ENCODE measurements around the gene LTBP3. TPM values are rescaled to one million over a fixed set of nuclear protein-coding genes. Genes with fewer than 3 reads are reported as not detected.

The LTBP3 gene
- total and polyA plus RNA-seq, 9 of the 15 experiments (the other 6 are each of a cell fraction or from before 2014, with no cell fraction given): 0.06 to 20.5 (median 4.8) TPM

DNA sequence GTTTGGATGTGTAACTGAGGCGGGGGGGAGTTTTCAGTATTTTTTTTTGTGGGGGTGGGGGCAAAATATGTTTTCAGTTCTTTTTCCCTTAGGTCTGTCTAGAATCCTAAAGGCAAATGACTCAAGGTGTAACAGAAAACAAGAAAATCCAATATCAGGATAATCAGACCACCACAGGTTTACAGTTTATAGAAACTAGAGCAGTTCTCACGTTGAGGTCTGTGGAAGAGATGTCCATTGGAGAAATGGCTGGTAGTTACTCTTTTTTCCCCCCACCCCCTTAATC lies 57.0 kb downstream of the LTBP3 start (continued):
- TF ChIP-seq, protein P1, sequence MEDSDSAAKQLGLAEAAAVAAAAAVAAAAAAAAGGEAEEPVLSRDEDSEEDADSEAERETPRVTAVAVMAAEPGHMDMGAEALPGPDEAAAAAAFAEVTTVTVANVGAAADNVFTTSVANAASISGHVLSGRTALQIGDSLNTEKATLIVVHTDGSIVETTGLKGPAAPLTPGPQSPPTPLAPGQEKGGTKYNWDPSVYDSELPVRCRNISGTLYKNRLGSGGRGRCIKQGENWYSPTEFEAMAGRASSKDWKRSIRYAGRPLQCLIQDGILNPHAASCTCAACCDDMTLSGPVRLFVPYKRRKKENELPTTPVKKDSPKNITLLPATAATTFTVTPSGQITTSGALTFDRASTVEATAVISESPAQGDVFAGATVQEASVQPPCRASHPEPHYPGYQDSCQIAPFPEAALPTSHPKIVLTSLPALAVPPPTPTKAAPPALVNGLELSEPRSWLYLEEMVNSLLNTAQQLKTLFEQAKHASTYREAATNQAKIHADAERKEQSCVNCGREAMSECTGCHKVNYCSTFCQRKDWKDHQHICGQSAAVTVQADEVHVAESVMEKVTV (CRISPR knock-in tag; IDR thresholded peaks at IDR 0.05): 0 out of 2 replicates have a peak, but pooled peaks have one; percentile 7
- 0 out of 2 replicates have a peak, but pooled peaks have one; percentile 23 for TF ChIP-seq TCFL5 (CRISPR knock-in tag; conservative IDR thresholded peaks at IDR 0.05)
- TF ChIP-seq SRF (CRISPR knock-in tag; IDR thresholded peaks at IDR 0.05): 0 out of 4 replicates have a peak, but pooled peaks of 1 of the 2 experiments have one; percentile 2
- 0 out of 2 replicates have a peak, but pooled peaks have one; percentile 49 for TF ChIP-seq ZNF778 (CRISPR knock-in tag; IDR thresholded peaks at IDR 0.05)

DNA sequence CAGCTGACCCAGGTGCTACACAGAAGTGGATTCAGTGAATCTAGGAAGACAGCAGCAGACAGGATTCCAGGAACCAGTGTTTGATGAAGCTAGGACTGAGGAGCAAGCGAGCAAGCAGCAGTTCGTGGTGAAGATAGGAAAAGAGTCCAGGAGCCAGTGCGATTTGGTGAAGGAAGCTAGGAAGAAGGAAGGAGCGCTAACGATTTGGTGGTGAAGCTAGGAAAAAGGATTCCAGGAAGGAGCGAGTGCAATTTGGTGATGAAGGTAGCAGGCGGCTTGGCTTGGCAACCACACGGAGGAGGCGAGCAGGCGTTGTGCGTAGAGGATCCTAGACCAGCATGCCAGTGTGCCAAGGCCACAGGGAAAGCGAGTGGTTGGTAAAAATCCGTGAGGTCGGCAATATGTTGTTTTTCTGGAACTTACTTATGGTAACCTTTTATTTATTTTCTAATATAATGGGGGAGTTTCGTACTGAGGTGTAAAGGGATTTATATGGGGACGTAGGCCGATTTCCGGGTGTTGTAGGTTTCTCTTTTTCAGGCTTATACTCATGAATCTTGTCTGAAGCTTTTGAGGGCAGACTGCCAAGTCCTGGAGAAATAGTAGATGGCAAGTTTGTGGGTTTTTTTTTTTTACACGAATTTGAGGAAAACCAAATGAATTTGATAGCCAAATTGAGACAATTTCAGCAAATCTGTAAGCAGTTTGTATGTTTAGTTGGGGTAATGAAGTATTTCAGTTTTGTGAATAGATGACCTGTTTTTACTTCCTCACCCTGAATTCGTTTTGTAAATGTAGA lies 57.6 kb downstream of the LTBP3 start:
- peak overlapping the region; percentile 84 for H3K4me3 ChIP-seq
- H3K36me3 ChIP-seq (ENCODE audit: control insufficient read depth, insufficient read depth, low read length): peaks cover 66% of the 10 kb centered on the region
- H2AFZ ChIP-seq (ENCODE audit: low read depth, low read length): no peak overlapping the region
- peak overlapping the region; percentile 94 for H3K4me2 ChIP-seq (ENCODE audit: insufficient read depth, low read length)
- ChIA-PET CTCF (ENCODE audit: low intra/inter-chr PET ratio) (no interaction called here), POLR2A (interaction anchor here (0.6 to 27.6 kb wide), 89 partner anchors 8 to 1898 kb away, joined by 3 to 2118 read pairs (median 8); partner anchors contain the start of genes CAPN1, CCDC85B, CDC42EP2 and DPF2)
- peak overlapping the region; percentile 100 for H3K9ac ChIP-seq (ENCODE audit: insufficient read depth in 1 of 2, low read depth in 2 of 2, low read length in 2 of 2)
- peaks cover 97% of the 10 kb centered on the region for H3K79me2 ChIP-seq (ENCODE audit: control insufficient read depth, insufficient read depth, low read length)
- H3K9me1 ChIP-seq (ENCODE audit: control insufficient read depth, insufficient read depth, low read length): peaks cover 5% of the 10 kb centered on the region
- in situ Hi-C loops (cut with MboI) (no loop called here), intact Hi-C loops (cut with micrococcal nuclease) (no loop called here)
- peaks cover 64% of the 10 kb centered on the region for H4K20me1 ChIP-seq (replicated peaks; ENCODE audit: control insufficient read depth, insufficient read depth, low read length)
- BruUV-seq (replicated peaks): no TSS peak
- DNase-seq (ENCODE audit: extremely low read depth in 1 of 4, low spot score in 3 of 4): peak in 2 of 4 experiments; percentile 9 to 71
- ATAC-seq: no peak
- H3K27ac ChIP-seq (ENCODE audit: extremely low read depth, low read depth, low read length): peak overlapping the region; percentile 99
- H3K27me3 ChIP-seq (ENCODE audit: control insufficient read depth in 2 of 2, insufficient read depth in 2 of 2, low read length in 2 of 2): no peaks in the 10 kb centered on the region
- FAIRE-seq: no peak
- no peaks in the 10 kb centered on the region for H3K9me3 ChIP-seq (replicated peaks; ENCODE audit: control insufficient read depth, insufficient read depth, low read depth, low read length)
- H3K4me1 ChIP-seq (replicated peaks in 1 of 2; ENCODE audit: control insufficient read depth in 2 of 2, insufficient read depth in 2 of 2, low read length in 2 of 2): peaks cover 12 to 13% of the 10 kb centered on the region in 2 experiments; a peak in 3 of 5 replicates
- under 1% methylated on average over 20 of the region's 20 CpGs for WGBS (ENCODE audit: insufficient coverage, low coverage, missing lambda C conversion rate)
- TF ChIP-seq MCM5 (IDR thresholded peaks at IDR 0.05; ENCODE audit: low read depth) (no peak), ZNF445 (CRISPR knock-in tag; IDR thresholded peaks at IDR 0.05; ENCODE audit: low read depth) (peak; percentile 75; the same call in 1 of the 2 replicates), BRD4 (IDR thresholded peaks at IDR 0.05) (no peak; the same call in 1 of the 2 replicates), DDX20 (tag; IDR thresholded peaks at IDR 0.05; ENCODE audit: low read depth) (no peak), MAFG (tag; conservative IDR thresholded peaks at IDR 0.05) (no peak), SIRT6 (IDR thresholded peaks at IDR 0.05; ENCODE audit: low read depth, low read length) (peak; percentile 99), HNRNPUL1 (IDR thresholded peaks at IDR 0.05; ENCODE audit: low read length) (no peak), CREB1 (IDR thresholded peaks at IDR 0.05) (peak; percentile 51; the same call in 1 of the 2 replicates), CREB1 (CRISPR knock-in tag; IDR thresholded peaks at IDR 0.05) (peak; percentile 26; the same call in 1 of the 2 replicates)
- TF ChIP-seq, protein P2, sequence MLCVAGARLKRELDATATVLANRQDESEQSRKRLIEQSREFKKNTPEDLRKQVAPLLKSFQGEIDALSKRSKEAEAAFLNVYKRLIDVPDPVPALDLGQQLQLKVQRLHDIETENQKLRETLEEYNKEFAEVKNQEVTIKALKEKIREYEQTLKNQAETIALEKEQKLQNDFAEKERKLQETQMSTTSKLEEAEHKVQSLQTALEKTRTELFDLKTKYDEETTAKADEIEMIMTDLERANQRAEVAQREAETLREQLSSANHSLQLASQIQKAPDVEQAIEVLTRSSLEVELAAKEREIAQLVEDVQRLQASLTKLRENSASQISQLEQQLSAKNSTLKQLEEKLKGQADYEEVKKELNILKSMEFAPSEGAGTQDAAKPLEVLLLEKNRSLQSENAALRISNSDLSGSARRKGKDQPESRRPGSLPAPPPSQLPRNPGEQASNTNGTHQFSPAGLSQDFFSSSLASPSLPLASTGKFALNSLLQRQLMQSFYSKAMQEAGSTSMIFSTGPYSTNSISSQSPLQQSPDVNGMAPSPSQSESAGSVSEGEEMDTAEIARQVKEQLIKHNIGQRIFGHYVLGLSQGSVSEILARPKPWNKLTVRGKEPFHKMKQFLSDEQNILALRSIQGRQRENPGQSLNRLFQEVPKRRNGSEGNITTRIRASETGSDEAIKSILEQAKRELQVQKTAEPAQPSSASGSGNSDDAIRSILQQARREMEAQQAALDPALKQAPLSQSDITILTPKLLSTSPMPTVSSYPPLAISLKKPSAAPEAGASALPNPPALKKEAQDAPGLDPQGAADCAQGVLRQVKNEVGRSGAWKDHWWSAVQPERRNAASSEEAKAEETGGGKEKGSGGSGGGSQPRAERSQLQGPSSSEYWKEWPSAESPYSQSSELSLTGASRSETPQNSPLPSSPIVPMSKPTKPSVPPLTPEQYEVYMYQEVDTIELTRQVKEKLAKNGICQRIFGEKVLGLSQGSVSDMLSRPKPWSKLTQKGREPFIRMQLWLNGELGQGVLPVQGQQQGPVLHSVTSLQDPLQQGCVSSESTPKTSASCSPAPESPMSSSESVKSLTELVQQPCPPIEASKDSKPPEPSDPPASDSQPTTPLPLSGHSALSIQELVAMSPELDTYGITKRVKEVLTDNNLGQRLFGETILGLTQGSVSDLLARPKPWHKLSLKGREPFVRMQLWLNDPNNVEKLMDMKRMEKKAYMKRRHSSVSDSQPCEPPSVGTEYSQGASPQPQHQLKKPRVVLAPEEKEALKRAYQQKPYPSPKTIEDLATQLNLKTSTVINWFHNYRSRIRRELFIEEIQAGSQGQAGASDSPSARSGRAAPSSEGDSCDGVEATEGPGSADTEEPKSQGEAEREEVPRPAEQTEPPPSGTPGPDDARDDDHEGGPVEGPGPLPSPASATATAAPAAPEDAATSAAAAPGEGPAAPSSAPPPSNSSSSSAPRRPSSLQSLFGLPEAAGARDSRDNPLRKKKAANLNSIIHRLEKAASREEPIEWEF (CRISPR knock-in tag; IDR thresholded peaks at IDR 0.05): no peak
